ENCODE results near the gene MAD1L1. TPM values are rescaled to one million over a fixed set of nuclear protein-coding genes. Genes with fewer than 3 reads are reported as not detected.
A peak's percentile ranks its signal among the peaks of the same experiment; 100 is the strongest.

MAD1L1 gene
- total RNA-seq, 1 experiment from 2014 or later: 46.7 TPM

- Histone ChIP-seq H3K27ac (ENCODE audit: low read depth, low read length, poor library complexity, severe bottlenecking) (peak overlapping the region; percentile 26), H3K36me3 (ENCODE audit: insufficient read depth, low read length, poor library complexity, severe bottlenecking) (no peaks in the 10 kb centered on the region), H3K27me3 (replicated peaks; ENCODE audit: insufficient read depth, low read depth, low read length, poor library complexity) (no peaks in the 10 kb centered on the region), H3K4me3 (ENCODE audit: low read depth, low read length, poor library complexity, severe bottlenecking) (no peak overlapping the region), H3K4me1 (ENCODE audit: insufficient read depth, low read length, poor library complexity, severe bottlenecking) (peaks cover 27% of the 10 kb centered on the region), H3K9me3 (ENCODE audit: low read depth, low read length, poor library complexity, severe bottlenecking) (no peaks in the 10 kb centered on the region)
- CTCF ChIA-PET: no interaction called here
- intact Hi-C loops (cut with micrococcal nuclease; ENCODE audit: unreplicated experiment): no loop called here
- BruUV-seq (replicated peaks): no TSS peak
- no peak for TF ChIP-seq EZH2 (IDR thresholded peaks at IDR 0.05; ENCODE audit: borderline replicate concordance, low read depth, low read length, poor library complexity, severe bottlenecking)
- TF ChIP-seq CTCF (conservative IDR thresholded peaks at IDR 0.05; ENCODE audit: low read depth, low read length): no peak
- DNase-seq (ENCODE audit: low spot score): no peak
- POLR2A ChIA-PET (ENCODE audit: low non-redundant PET): no interaction called here
These were observed 121.9 kb downstream of the MAD1L1 start for GRCh38 chr7:2110610-2111396.

GRCh38 chr7:2109936-2110609, 122.7 kb downstream of the MAD1L1 start:
- Histone ChIP-seq H3K36me3 (ENCODE audit: insufficient read depth, low read length, poor library complexity, severe bottlenecking) (no peaks in the 10 kb centered on the region), H3K4me3 (ENCODE audit: low read depth, low read length, poor library complexity, severe bottlenecking) (peak overlapping the region; percentile 5), H3K27me3 (replicated peaks; ENCODE audit: insufficient read depth, low read depth, low read length, poor library complexity) (no peaks in the 10 kb centered on the region), H3K27ac (ENCODE audit: low read depth, low read length, poor library complexity, severe bottlenecking) (peak overlapping the region; percentile 67), H3K9me3 (ENCODE audit: low read depth, low read length, poor library complexity, severe bottlenecking) (no peaks in the 10 kb centered on the region), H3K4me1 (ENCODE audit: insufficient read depth, low read length, poor library complexity, severe bottlenecking) (peaks cover 27% of the 10 kb centered on the region)
- ChIA-PET POLR2A (ENCODE audit: low non-redundant PET) (no interaction called here), CTCF (no interaction called here)
- intact Hi-C loops (cut with micrococcal nuclease; ENCODE audit: unreplicated experiment): no loop called here
- DNase-seq (ENCODE audit: low spot score): peak; percentile 93
- TF ChIP-seq CTCF (conservative IDR thresholded peaks at IDR 0.05; ENCODE audit: low read depth, low read length) (no peak), EZH2 (IDR thresholded peaks at IDR 0.05; ENCODE audit: borderline replicate concordance, low read depth, low read length, poor library complexity, severe bottlenecking) (no peak)
- TSS peak; percentile 86 for BruUV-seq (replicated peaks)

- Histone ChIP-seq H3K4me1 (ENCODE audit: insufficient read depth, low read length, poor library complexity, severe bottlenecking) (peaks cover 34% of the 10 kb centered on the region), H3K4me3 (ENCODE audit: low read depth, low read length, poor library complexity, severe bottlenecking) (peak overlapping the region; percentile 5), H3K27me3 (replicated peaks; ENCODE audit: insufficient read depth, low read depth, low read length, poor library complexity) (no peaks in the 10 kb centered on the region), H3K9me3 (ENCODE audit: low read depth, low read length, poor library complexity, severe bottlenecking) (no peaks in the 10 kb centered on the region), H3K36me3 (ENCODE audit: insufficient read depth, low read length, poor library complexity, severe bottlenecking) (no peaks in the 10 kb centered on the region), H3K27ac (ENCODE audit: low read depth, low read length, poor library complexity, severe bottlenecking) (peak overlapping the region; percentile 67)
- TF ChIP-seq CTCF (conservative IDR thresholded peaks at IDR 0.05; ENCODE audit: low read depth, low read length): no peak
- TF ChIP-seq EZH2 (IDR thresholded peaks at IDR 0.05; ENCODE audit: borderline replicate concordance, low read depth, low read length, poor library complexity, severe bottlenecking): no peak
- DNase-seq (ENCODE audit: low spot score): peak; percentile 42
- POLR2A ChIA-PET (ENCODE audit: low non-redundant PET): no interaction called here
- BruUV-seq (replicated peaks): no TSS peak
- CTCF ChIA-PET: no interaction called here
- intact Hi-C loops (cut with micrococcal nuclease; ENCODE audit: unreplicated experiment): no loop called here
These were observed 123.4 kb downstream of the MAD1L1 start for GRCh38 chr7:2109251-2109872.
